ENCODE results near the gene DMD.

GRCh38 chrX:33204889-33205288, 6.5 kb downstream of the DMD start:
- TF ChIP-seq CTCF (IDR thresholded peaks at IDR 0.05; ENCODE audit: poor library complexity, severe bottlenecking) (no peak), EP300 (conservative IDR thresholded peaks at IDR 0.05; ENCODE audit: poor library complexity, severe bottlenecking) (no peak), TAF1 (IDR thresholded peaks at IDR 0.05; ENCODE audit: low read depth) (no peak), MXI1 (conservative IDR thresholded peaks at IDR 0.05; ENCODE audit: poor library complexity, severe bottlenecking) (no peak), SMC3 (conservative IDR thresholded peaks at IDR 0.05; ENCODE audit: poor library complexity) (no peak), REST (IDR thresholded peaks at IDR 0.05; ENCODE audit: borderline replicate concordance) (no peak), POLR2AphosphoS5 (IDR thresholded peaks at IDR 0.05) (no peak), EZH2 (IDR thresholded peaks at IDR 0.05; ENCODE audit: borderline replicate concordance, insufficient read depth, low read length, poor library complexity, severe bottlenecking) (no peak), RAD21 (conservative IDR thresholded peaks at IDR 0.05) (no peak)
